Measurements from ENCODE around the gene CCDC91.

Gene CCDC91

DNA sequence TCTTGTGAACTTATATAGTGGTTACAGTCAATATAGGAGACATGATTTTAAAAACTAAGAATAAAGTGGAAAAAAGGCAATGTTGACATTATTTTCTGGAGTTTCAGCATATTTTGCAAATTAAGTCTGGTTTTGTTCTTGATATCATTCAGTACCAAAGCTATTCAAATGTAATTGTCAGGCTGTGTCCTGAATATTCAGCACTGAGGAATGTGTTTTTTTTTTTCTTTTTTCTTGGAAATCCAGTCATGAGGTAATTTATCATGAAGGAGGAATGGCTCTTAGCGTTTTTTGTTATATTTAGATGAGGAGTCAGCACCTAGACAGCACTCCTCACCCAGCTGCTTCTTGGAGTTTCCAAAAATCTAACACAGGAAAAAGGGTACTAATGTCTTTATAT, 225.5 kb downstream of the CCDC91 start:
- no peak overlapping the region for H2AFZ ChIP-seq (ENCODE audit: low read depth, low read length, severe bottlenecking)
- no peaks in the 10 kb centered on the region for H3K9me3 ChIP-seq (ENCODE audit: insufficient read depth, low read length)
- H3K27me3 ChIP-seq (ENCODE audit: low read length): no peaks in the 10 kb centered on the region
- no peak overlapping the region for H3K27ac ChIP-seq (ENCODE audit: low read depth, low read length)
- TF ChIP-seq EZH2phosphoT487 (conservative IDR thresholded peaks at IDR 0.05; ENCODE audit: low read length): no peak
- TF ChIP-seq CTCF (IDR thresholded peaks at IDR 0.05; ENCODE audit: insufficient read depth, low read length, poor library complexity, severe bottlenecking): no peak
- no peaks in the 10 kb centered on the region for H3K36me3 ChIP-seq (ENCODE audit: low read length)
- H3K4me3 ChIP-seq (ENCODE audit: insufficient read depth, low read length, poor library complexity, severe bottlenecking): no peak overlapping the region
- no peaks in the 10 kb centered on the region for H3F3A ChIP-seq (ENCODE audit: insufficient read depth)
- no peak overlapping the region for H3K9ac ChIP-seq (ENCODE audit: low read length)
- H4K20me1 ChIP-seq (ENCODE audit: low read depth, low read length): no peaks in the 10 kb centered on the region
- no peak overlapping the region for H3K4me2 ChIP-seq (ENCODE audit: low read depth, low read length, poor library complexity, severe bottlenecking)
- H3K79me2 ChIP-seq (ENCODE audit: insufficient read depth, low read length): no peaks in the 10 kb centered on the region
- H3K9me2 ChIP-seq (replicated peaks; ENCODE audit: insufficient read depth, low read length): no peaks in the 10 kb centered on the region

GRCh38 chr12:28421374-28421773, 231.1 kb downstream of the CCDC91 start:
- TF ChIP-seq CTCF (IDR thresholded peaks at IDR 0.05; ENCODE audit: insufficient read depth, low read length, poor library complexity, severe bottlenecking) (no peak), EZH2phosphoT487 (conservative IDR thresholded peaks at IDR 0.05; ENCODE audit: low read length) (no peak)
- H3K27me3 ChIP-seq (ENCODE audit: low read length): no peaks in the 10 kb centered on the region
- no peak overlapping the region for H2AFZ ChIP-seq (ENCODE audit: low read depth, low read length, severe bottlenecking)
- no peak overlapping the region for H3K4me3 ChIP-seq (ENCODE audit: insufficient read depth, low read length, poor library complexity, severe bottlenecking)
- H3K9me2 ChIP-seq (replicated peaks; ENCODE audit: insufficient read depth, low read length): no peaks in the 10 kb centered on the region
- H3K4me2 ChIP-seq (ENCODE audit: low read depth, low read length, poor library complexity, severe bottlenecking): no peak overlapping the region
- no peaks in the 10 kb centered on the region for H3K79me2 ChIP-seq (ENCODE audit: insufficient read depth, low read length)
- no peaks in the 10 kb centered on the region for H4K20me1 ChIP-seq (ENCODE audit: low read depth, low read length)
- H3F3A ChIP-seq (ENCODE audit: insufficient read depth): no peaks in the 10 kb centered on the region
- H3K36me3 ChIP-seq (ENCODE audit: low read length): no peaks in the 10 kb centered on the region
- H3K9ac ChIP-seq (ENCODE audit: low read length): no peak overlapping the region
- no peak overlapping the region for H3K27ac ChIP-seq (ENCODE audit: low read depth, low read length)
- H3K9me3 ChIP-seq (ENCODE audit: insufficient read depth, low read length): no peaks in the 10 kb centered on the region

DNA sequence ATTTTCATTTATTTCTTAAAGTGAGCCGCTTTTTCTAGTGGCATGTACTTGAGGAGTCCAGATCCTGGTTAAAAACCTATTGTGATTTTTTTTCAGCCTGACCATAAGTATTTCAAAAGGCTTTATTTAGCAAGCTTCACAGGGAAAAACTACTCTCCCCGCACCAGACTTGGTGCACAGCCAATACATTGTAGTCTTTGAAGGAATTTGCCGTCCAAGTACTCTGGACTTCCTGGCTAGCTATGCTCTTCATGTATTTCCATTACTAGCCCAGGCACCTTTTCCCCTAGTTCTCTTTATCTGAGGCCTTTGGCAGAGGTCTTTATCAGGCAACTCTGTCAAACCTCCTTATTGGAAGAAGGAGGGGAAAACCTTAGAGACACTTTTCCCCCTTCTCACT, 234.7 kb downstream of the CCDC91 start:
- H3K9ac ChIP-seq (ENCODE audit: low read length): no peak overlapping the region
- no peaks in the 10 kb centered on the region for H3K27me3 ChIP-seq (ENCODE audit: low read length)
- H2AFZ ChIP-seq (ENCODE audit: low read depth, low read length, severe bottlenecking): no peak overlapping the region
- H3F3A ChIP-seq (ENCODE audit: insufficient read depth): no peaks in the 10 kb centered on the region
- H3K4me2 ChIP-seq (ENCODE audit: low read depth, low read length, poor library complexity, severe bottlenecking): peak overlapping the region; percentile 19
- H3K27ac ChIP-seq (ENCODE audit: low read depth, low read length): no peak overlapping the region
- no peaks in the 10 kb centered on the region for H3K9me2 ChIP-seq (replicated peaks; ENCODE audit: insufficient read depth, low read length)
- no peak overlapping the region for H3K4me3 ChIP-seq (ENCODE audit: insufficient read depth, low read length, poor library complexity, severe bottlenecking)
- H3K79me2 ChIP-seq (ENCODE audit: insufficient read depth, low read length): no peaks in the 10 kb centered on the region
- H3K36me3 ChIP-seq (ENCODE audit: low read length): no peaks in the 10 kb centered on the region
- H3K9me3 ChIP-seq (ENCODE audit: insufficient read depth, low read length): no peaks in the 10 kb centered on the region
- TF ChIP-seq EZH2phosphoT487 (conservative IDR thresholded peaks at IDR 0.05; ENCODE audit: low read length): no peak
- TF ChIP-seq CTCF (IDR thresholded peaks at IDR 0.05; ENCODE audit: insufficient read depth, low read length, poor library complexity, severe bottlenecking): no peak
- H4K20me1 ChIP-seq (ENCODE audit: low read depth, low read length): no peaks in the 10 kb centered on the region

Measured in SU-DHL-6 (cell line).